ENCODE data around the gene OR8K1.

Gene OR8K1

GRCh38 chr11:56345739-56346138 lies at the start of gene OR8K1:
Gene OR8K1, plus strand, starts transcription at chr11:56346039. Its CDS starts 0 bp downstream, at chr11:56346039.
- no peak for FAIRE-seq

- no peak for FAIRE-seq
These were observed 48.9 kb upstream of the OR8K1 start for GRCh38 chr11:56296898-56297297.

- FAIRE-seq: no peak
These were observed 38.0 kb upstream of the OR8K1 start for GRCh38 chr11:56307836-56308235.

- no peak for FAIRE-seq
These were observed 31.0 kb upstream of the OR8K1 start, which contains the start of gene OR8K3 for GRCh38 chr11:56314844-56315243. Gene OR8K3, plus strand, starts transcription at chr11:56315144. Its CDS starts 3,163 bp downstream, at chr11:56318307.

GRCh38 chr11:56331861-56332491 lies 13.9 kb upstream of the OR8K1 start:
- FAIRE-seq: no peak

GRCh38 chr11:56333156-56333555 lies 12.7 kb upstream of the OR8K1 start:
- no peak for FAIRE-seq

- FAIRE-seq: no peak
These were observed 5.5 kb upstream of the OR8K1 start for GRCh38 chr11:56340289-56340688.

GRCh38 chr11:56353991-56354390 lies 8.2 kb downstream of the OR8K1 start, which contains the start of gene OR8J1:
Gene OR8J1, plus strand, starts transcription at chr11:56354291. Its CDS starts 5,956 bp downstream, at chr11:56360247.
- FAIRE-seq: no peak

- FAIRE-seq: no peak
These were observed 29.5 kb downstream of the OR8K1 start, which contains the start of gene OR8U1 for GRCh38 chr11:56375324-56375723. Gene OR8U1, plus strand, starts transcription at chr11:56375624. Its CDS starts 0 bp downstream, at chr11:56375624.

- FAIRE-seq: no peak
These were observed 34.3 kb downstream of the OR8K1 start for GRCh38 chr11:56380120-56380519.

GRCh38 chr11:56394381-56394780 lies 48.5 kb downstream of the OR8K1 start:
- FAIRE-seq: no peak

GRCh38 chr11:56396047-56396446 lies 50.2 kb downstream of the OR8K1 start:
- no peak for FAIRE-seq

All from G401.6 (cell line).